A549 (cell line): ENCODE results near the gene RPTOR.

Source experiments
- GATA3 ChIP-seq: IDR thresholded peaks from 2 replicates; pipeline ENCODE4 v1.6.1; 2012; ENCODE audit warnings: borderline replicate concordance
- POLR2A ChIP-seq: IDR thresholded peaks from 2 replicates; pipeline ENCODE4 v1.6.1; 2012; ENCODE audit warnings: mild to moderate bottlenecking, low read length

DNA sequence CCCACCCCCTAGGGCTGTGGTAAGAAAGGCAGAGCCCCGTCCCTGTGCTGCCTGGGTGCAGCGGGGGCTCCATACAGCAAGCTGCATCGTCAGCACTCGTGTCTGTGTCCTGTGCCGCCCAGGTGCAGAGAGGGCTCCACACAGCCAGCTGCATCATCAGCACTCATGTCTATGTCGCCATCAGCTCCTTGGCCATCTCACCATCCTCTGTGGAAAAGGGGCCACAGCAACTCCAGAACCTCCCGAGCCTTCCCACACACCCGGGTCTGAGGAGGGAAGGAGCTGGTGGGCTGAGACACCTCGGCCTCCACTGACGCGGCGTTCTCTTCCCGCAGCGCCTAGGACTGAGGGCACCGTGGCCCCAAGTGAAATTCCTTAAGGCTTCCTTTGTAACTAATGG, 374.1 kb downstream of the RPTOR start:
- TF ChIP-seq GATA3 (no peak), POLR2A (no peak)
